HG02938 (cell line): ENCODE results near the gene ARHGAP4.

Source experiments
- ATAC-seq: cut with Tn5 transposase; IDR thresholded peaks from one replicate; pipeline ENCODE4 v1.9.1; 2021; ENCODE audit warnings: mild to moderate bottlenecking, moderate library complexity; ENCODE audit not compliant: unreplicated experiment

ARHGAP4 gene

GRCh38 chrX:153870288-153870690 lies 55.8 kb downstream of the ARHGAP4 start:
- no peak for ATAC-seq

GRCh38 chrX:153869473-153870287 lies 56.4 kb downstream of the ARHGAP4 start:
- ATAC-seq = no peak

- no peak for ATAC-seq
These were observed 57.2 kb downstream of the ARHGAP4 start for GRCh38 chrX:153868576-153869472.

DNA sequence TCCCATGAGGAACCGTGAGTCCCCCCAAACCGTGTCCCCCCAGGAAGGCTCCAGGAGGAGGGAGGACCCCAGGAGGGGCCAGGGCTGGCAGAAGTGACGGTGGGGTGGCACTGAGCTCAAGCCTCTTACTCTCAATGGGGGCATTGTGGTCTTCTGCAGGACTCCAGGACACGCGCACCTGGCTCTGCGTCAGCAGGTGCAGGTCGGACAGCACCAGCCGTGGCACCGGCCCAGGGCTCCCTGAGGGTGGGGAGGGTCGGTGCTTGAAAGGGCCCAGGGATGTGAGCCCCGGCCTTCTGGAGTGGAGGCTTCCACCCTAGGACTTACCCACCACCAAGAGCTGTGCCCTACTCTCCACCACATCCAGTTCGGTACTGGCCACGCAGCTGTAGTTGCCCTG lies 58.4 kb downstream of the ARHGAP4 start:
- ATAC-seq = no peak

DNA sequence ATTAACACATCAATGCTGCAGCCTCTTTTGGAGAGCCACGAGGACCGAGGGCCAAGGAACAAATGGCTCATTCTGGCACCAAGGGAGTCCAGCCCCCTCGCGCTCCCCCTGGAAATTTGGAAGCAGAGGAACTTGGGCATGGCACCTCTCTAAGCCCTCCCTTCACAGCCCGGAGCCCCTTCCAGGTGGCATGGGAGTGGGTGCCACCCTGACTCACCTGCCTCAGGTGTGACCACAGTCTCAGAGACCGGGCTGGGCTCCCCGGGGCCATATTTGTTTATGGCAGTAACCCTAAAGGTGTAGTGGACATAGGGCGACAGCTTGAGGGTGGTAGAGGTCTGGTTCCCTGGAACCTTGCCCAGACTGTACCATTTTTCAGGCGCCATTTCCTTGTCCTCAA lies 58.9 kb downstream of the ARHGAP4 start:
- ATAC-seq = no peak

DNA sequence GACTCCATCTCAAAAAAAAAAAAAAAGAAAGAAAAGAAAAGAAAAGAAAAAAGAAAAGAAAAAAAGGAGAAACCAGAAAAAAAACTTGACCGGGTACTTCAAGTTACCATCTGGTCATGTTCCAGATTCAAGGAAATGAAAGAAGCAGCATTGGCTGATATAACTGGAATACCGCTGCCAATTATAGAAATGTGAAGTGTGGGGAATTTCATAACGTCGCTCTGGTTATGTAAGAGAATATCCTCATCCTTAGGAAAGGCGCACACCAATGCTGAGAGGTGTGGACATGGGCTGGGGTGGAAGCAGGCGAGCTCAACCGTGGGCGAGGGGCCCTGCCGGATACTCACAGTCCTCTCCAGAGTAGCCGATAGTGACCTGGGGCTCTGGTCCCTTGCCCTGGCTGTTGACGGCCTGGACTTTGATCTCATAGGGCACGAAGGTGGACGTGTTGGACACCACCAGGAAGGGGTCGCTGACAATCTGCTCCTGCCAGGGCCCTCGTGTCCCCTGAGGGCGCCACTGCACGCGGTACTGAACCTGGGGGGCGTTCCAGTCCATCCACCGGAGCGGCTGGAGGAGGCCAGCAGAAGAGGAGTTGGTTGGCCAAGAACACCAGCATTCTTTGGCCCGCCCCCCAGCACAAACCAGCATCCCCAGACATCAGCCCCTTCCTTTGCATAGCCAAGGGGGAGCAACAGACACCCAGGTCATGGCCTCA lies 59.6 kb downstream of the ARHGAP4 start:
- ATAC-seq = no peak

- ATAC-seq = no peak
These were observed 60.4 kb downstream of the ARHGAP4 start for GRCh38 chrX:153865685-153866084.

DNA sequence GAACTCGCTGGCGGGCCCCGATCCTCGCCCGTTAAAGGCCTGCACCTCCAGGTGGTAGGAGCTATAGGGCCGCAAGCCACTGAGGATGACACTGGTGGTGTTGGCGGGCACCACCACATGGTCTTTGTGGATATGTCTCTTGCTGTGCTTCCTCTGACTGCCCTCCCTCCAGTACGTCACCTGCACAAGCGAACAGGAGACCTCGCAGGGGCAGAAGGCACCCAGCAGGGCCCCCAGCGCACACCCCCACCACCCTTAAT lies 60.8 kb downstream of the ARHGAP4 start:
- ATAC-seq = no peak

DNA sequence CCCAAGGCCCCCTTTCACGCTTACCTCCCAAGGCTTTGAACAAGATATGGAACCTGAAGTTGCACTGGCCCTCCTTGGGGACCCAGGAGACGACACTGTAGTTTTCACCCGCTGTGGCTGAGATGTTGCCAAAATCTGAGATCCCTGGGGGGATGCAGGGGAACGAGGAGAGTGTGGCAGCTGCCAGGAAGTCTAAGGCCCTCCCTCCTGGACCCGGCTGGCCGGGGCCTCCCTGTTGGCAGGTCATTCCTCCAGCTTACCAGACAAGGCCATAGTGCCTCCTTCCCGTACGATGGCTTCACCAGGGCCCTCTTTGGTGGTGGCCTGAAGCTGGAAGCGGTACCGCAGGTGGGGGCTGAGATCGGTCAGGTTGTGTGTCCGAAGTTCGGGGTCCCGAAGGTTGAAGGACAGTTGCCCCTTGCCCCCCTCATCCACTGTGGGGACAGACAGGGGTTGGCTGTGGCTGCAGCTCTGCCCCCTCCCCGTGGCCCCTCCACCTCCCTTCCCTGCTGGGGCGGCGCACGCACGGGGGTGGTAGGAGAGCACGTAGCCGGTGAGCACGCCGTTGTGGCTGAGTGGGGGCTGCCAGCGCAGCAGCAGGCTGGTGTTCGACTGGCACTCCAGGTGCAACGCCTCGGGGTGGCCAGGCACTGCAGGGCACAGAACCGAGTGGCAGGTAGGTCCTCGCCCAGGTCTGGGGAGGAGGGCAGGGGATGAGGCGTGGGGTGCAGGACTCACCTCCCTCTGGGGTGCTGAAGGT lies 61.3 kb downstream of the ARHGAP4 start:
- no peak for ATAC-seq

DNA sequence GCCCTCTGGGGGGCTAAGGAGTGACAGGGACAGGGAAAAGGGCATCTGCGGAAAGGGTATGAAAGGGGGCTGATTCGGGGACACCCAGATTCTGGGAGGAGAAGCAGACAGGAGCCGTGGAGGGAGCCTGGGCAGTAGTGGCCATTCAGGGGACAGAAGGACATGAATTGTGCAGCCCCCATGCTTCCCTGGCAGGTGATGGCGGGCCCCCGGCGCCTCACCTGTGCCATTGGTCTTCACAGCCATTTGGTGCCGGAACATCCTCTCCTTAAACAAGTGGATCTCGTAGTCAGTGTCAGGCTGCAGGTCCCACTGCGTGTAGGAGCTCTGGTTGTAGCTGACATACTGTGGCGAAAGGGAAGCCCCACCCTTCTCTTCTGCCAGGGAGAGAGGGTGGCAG lies 62.0 kb downstream of the ARHGAP4 start:
- ATAC-seq = no peak

DNA sequence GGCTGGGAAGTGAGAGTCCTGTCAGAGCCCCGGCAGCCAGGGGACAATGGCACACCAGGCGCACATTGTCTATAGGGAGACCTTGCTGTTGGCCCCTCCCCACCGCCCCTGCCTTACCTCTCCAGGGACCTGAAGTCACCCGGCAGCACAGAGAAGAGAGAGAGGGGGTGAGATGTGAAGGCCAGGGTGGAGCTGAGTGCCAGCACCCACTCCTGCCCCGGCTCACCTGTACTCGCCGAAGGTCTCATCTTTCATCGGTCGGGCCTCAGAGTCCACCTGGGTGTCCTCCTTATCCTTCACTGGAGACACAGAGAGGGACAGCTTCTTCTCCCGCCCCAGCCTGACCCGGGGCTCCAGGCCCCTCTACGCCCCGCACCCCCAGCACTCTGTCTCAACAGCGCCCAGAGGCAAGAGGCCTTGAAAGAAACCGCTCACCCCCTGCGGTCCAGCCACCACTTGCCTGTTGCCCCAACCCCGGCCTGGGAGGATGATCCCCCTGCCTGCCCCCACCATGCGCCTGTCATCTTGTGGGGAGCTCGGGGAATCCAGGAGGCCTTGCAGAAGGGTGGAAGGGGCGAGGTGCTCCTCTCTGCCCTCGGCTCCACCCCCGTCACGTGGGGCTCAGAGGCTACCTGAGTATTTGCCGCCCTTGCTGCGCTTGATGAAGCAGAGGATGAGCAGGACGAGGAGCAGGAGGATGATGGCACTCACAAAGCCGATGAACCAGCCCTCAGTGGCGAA lies 62.6 kb downstream of the ARHGAP4 start:
- no peak for ATAC-seq

DNA sequence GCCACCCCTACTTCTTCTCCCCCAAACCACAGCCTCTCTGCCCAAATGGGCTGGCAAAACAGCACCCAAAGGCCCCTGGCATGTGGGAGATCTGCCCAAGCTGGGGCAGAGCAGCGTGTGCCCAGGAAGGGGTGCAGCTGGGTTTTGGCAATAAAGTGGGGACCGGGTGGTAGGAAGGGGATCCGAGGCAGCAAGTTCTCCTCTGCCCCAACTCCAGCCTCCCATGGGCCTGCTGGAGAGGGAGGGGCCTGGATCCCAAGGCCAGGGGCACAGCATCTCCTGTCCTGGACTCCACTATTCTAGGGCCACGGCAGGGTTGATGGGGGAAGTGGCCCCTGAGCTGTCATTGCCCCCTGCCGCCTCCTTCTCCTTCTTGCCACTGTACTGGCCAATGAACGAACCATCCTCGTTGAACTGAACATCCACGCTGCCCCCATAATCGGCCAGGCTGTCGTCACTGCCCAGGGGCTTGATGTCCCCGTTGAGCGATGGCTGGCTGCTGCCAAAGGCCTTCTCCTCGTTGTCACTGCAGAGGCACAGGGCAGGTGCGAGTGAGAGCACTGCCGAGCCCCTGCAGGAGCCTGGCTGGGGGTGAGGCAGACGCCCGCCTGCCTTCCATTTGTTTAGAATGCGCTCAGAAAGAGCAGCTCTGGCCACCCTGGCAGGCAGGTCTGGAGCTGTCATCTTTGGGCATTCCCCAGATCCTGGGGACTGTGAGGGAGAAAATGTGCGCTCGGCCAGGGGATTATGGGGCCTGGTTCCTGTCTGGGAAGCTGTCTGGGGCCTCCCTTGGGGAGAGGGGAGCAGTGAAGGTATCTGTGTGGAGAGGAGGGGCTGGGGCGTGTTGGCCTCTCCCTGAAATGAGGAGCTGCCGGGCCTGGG lies 63.5 kb downstream of the ARHGAP4 start:
- ATAC-seq = no peak

DNA sequence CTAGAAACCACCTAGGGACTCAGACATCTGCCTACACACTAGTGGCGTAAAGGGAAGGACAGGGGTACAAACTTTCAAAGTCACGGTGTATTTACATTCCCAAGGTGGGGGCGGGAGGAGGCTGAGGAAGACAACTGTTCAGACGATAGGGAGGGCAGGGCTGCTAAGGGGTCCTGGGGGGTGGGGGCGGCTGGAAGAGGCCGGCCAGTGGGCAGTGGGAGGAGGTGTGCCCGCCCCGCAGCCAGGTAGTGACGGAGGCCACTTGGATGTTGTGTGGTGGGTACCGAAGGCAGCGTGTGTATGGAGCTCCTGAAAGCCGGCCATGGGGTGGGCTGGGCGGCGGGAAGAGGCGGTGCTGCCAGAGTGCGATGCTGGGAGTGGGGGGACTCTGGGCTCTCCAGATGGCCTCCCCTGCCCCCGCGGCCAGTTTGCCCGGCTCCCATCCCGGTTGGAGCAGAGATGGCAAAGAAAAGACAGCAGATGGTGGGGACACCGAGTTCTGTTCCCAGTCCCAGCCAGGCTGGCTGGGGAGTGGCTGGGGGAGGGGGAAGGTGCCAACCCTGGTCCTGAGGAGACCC lies 64.2 kb downstream of the ARHGAP4 start:
- ATAC-seq = no peak

DNA sequence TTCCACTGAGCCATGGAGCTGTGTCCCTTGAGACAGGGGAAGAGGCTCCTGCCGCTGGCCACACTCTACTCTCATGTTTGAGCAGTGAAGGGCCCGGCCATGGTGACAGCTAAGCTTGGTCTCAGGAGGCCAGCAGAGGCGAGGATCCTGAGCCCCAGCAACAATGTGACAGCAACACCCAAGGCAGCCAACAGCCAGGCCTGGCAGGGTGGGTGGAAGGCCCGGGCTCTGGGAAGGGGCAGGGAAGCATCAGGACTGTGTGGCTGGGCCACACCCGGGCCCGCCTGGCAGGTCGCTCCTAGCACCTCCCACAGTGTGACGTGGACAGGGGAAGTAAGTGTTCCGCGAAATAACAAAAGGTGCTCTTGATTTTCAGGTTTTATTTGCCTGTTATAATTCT lies 64.9 kb downstream of the ARHGAP4 start:
- no peak for ATAC-seq
